LHCN-M2 (cell line): ENCODE results near the gene CMTM7. TPM values are rescaled to one million over a fixed set of nuclear protein-coding genes. Genes with fewer than 3 reads are reported as not detected.
"Not testable (repeated sequence)": the region's sequence is repeated elsewhere in the genome, so short reads cannot be mapped to it uniquely, and the experiment has no call there.

ENCODE experiments used
- DNase-seq: peaks from one replicate; pipeline ENCODE4 v3.0.0-alpha.2; 2012; ENCODE audit warnings: low read depth
- total RNA-seq: library from RNA; depleted of rRNA; stranded (reverse); fragments of >200 nt; gene quantifications from 2 replicates; pipeline ENCODE4 v1.2.3, GENCODE V29; 2014

The CMTM7 gene
- total RNA-seq, 1 experiment from 2014 or later: 11.3 TPM

DNA sequence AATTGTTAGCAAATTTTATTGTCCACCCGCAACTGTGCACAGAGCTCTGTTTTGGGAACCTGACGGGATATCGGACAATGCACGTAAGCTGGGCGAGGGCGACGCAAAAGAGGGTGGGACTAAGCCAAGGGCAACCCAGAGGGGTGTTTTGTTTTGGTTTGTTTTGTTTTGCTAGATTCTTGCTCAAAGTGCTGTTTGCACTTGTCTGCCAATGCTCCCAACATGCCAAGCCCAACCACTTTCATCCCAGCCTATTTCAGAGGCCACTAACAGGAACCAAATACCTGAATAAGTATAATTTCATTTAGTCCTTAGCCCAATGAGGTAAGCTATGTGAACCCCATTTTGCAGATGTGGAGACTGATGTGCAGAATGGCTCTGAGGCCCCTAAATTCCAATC lies 9.7 kb upstream of the CMTM7 start:
- no peak for DNase-seq

DNA sequence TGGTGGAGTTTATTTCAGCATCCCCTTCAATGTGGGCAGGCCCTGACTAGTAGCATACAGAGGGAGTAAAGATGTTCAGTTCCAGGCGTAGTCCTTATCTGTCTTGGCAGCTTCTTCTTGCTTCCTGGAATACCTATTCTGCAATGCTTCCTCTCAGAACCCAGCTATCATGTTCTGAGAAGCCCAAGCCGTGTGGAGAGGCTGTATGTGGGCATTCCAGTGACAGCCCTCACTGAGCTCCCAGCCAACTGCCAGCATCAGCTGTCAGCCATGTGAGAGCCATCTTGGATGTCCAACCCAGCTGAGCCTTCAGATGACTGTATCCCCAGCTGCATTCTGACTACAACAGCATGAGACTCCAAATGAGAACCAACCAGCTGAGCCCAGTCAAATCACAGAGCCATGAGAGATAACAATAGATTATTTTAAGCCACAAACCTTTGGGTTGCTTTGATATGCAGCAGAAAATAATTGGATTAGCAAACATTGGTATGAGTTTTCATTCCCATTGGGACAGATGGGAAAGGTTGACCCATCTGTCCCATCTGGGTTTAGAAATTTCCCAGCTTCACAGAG lies 8.4 kb upstream of the CMTM7 start:
- peak; percentile 54 for DNase-seq

DNA sequence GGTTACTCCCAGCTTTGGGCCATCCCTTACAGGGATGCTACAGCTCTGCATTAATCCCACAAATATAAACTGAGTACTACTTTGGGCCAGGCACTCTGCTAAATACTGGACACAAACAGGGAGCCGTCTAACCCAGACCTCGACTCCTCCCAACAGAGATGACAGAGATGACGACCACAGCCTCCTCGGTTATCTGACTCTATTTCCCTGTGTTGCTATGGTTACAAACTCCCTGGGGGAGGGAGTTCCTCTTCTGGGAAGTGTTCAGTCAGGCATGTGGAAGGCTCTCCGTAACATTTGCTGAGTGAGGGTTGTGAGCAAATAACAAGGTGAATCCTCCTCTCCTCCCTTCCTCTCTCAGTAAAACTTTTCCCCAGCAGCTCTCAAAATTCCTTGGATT lies 6.7 kb upstream of the CMTM7 start:
- DNase-seq: peak; percentile 43

DNA sequence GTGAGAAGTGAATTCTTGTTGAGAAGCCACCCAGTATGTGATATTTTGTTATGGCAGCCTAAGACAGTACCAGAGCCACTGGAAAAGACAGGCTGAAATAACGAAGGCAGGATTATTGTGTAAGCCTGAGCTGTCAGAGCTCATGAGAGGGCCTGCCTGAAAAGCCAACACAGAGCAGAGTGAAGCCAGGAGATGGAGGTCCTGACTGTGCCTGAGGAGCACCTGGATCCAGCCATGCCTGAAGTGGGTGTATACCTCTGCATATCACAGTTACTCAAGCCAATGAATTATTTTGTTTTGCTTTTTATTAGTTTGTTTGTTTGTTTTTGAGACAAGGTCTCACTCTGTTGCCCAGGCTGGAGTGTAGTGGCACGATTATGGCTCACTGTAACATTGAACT lies 4.1 kb upstream of the CMTM7 start:
- no peak for DNase-seq

DNA sequence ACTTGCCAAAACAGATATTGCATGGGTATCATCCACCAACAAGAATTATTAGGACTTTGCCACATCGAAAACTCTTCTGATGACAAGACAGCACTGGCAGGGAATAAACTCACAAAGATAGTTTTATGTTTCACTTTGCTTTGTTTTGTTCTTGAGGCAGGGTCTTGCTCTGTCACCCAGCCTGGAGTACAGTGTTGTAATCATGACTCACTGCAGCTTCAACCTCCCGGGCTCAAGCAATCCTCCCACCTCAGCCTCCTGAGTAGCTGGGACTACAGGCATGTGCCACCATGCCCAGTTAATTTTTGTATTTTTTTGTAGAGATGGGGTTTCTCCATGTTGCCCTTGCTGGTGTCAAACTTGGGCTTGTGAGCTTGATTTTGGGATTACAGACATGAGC lies 2.1 kb upstream of the CMTM7 start:
- DNase-seq: not testable (repeated sequence)

DNA sequence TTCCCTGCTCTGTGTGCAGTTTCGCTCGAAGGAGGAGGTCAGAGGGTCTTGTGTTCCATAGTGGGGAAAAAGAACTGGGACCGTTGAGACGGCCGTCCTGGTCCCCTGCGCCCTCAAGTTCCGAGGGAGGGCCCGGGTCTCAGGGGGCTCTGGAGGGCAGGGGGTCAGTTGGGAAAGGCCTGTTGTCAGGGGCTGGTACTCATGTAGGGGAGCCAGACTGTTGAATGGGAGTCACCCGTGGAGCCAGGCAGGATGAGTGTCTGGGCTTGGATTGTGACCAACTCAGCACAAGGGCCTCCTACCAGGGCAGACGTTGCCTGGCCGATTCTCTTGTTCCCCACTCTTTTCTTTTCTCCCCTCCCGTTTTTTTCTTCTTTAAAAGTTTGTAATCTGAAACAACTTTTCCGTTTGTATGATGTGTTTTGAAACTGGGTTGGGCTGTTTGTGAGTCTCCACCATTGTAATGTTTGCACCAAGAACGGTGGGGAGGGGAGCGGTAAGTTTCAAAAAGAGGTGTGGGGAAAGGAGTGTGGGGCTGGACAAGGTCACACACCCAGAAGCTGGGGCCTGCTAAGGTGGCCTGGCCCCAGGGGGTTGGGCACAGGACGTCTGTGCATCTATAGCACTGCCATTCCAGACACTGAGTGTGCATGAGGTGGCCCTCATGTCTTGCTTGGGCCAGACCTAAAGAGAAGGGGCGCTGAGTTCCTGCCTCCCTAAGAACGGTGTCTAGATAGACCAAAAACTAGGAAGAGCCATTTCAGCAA lies 1.1 kb downstream of the CMTM7 start:
- no peak for DNase-seq

DNA sequence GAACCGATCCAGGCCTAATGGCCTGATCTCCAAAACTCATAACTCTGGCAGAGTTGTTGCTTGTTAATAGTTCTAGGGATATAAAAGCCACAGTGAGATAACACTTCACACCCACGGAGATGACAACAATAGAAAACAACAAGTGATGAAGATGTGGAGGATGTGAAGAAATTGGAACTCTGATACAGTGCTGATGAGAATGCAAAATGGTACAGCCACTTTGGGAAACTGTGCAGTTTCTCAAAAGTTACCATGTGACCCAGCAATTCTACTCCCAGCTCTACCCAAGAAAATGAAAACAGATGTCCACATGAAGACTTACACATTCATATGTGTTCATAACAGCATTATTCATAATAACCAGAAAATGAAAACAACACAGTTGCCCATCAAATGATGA lies 3.8 kb downstream of the CMTM7 start:
- no peak for DNase-seq

DNA sequence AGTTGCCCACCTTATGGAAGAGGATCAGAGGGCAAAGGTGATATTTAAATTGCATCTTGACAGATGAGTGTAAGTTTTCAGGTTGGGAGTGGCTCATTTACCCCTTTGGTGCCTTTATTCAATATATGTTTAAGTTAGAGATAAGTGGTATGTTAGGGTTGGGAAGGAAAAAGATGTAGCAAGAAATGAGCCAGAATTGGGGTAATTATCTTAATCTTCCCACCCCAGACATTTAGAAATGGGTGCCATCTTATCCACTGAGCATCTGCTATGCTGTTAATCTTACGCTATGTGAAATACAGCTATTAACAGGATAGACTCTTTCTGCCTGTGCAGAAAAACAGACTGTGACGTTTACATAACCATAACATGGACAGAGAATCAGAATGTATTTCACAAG lies 6.3 kb downstream of the CMTM7 start:
- no peak for DNase-seq

DNA sequence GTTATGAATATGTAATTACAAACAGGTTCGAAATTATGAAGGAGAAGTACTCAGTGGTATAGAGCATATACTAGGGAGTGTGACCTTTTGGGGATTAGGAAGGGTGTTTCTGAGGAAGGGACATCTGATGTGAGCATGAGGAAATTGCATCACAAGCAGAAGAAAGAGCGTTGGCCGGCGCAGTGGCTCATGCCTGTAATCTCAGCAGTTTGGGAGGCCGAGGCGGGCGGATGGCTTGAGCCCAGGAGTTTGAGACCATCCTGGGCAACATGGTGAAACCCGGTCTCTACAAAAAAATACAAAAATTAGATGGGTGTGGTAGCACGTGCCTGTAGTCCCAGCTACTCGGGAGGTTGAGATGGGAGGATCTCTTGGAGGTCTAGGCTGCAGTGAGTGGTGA lies 6.9 kb downstream of the CMTM7 start:
- no peak for DNase-seq

DNA sequence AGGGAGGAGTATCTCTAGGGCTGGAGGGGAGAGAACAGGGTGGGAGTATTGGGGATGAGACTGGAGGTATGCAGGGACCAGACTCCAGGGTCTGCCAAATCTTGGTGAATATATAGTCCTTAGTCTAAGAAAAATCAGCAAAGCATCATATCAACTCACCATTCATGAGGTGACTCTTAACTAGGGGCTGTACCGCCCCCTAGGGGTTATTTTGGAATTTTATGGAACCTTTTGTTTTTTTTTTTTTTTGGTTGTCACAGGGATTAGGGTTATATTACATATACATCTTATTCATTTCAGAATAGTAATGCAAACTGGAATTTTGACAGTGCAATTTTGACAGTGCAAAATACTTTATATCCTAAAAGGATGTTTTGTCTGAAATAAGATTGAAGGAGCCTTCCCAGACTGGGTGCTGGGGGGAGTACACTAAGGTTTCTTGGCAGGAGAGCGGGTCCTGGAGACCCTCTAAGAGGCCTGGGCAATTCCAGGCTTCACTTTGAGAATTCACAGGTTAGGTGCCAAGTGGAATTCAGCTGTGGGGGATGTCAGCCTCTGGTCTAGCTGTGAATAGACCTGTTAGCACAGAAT lies 7.5 kb downstream of the CMTM7 start:
- peak; percentile 71 for DNase-seq

DNA sequence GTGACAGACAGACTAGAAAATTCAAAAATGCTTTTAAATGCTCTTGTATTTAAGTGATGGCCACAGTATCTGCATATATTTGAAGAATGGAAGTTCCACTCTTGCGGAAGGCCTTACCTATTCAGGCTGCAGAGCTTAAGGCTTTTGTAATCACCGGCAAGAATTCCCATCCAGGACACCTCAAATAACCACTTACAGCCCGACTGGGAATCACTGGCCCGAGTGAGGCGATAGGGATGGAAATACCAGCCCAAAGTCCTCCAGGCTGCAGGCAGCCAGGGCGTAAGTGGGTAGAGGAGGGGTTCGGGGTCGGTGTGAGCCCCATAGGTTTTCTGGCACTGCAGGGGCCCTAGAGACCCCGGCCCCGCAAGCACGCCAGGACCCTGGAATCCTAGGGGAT lies 9.5 kb downstream of the CMTM7 start:
- DNase-seq: no peak

DNA sequence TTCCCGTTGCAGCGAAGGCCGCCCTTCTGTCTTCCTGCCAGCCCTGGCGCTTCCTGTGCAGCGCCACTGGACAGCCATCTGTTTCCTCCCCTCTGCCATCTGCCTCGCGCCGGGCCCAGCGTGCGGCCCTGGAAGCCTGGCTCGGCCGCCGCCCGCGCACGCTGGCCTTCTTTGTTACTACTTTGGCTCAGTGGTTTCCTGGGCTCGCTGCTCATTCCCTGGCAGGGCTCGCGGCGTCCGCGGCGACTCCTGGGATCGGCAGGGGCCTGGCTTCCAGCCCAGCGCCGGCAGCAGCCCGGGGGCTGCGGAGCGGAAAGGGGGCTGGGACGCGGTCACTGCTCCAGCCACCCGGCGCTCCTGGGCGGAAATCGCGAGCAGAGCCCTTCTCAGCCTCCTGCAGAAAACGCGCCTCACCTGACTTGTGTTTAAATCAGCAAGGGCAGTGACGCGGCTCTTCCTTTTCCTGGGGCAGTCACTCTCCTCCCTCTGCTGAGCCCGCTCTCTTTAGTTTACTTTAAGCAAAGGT lies 10.0 kb downstream of the CMTM7 start:
- DNase-seq: peak; percentile 64

DNA sequence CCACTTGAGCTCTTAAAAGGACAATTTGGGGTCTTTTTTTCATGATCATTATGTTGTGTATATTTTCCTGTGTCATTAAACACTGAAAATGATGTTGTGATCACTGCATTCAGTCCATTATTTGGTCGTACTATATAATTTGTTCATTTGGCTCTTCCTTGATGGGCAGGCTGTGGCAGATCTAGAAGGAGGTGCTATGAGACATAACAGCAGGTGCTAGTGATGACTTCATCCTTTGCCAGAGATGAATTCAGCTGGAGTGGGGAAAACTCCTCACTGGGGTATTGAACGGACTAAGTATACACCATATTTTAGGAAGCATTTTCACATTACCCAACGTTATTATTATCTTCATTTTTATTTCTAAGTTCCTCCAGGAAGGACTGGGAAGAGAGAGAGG lies 12.0 kb downstream of the CMTM7 start:
- DNase-seq: peak; percentile 65

DNA sequence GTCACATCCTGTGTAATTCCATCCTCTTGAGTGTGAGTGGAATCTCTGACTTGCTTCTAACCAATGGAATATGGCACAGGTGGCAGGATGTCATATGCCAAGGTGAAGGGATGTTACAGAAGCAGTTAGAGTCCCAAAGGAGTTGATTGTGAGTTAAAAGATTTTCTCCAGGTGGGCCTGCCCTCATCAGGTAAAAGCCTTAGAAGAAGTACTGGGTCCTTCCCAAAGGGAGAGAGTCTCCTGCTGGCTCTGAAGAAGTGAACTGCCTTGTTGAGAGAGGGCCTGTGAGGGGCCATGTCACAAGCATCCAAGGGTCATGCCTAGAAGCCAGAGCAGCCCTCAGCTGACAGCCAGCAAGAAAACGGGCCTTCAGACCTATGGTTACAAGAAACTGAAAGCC lies 13.1 kb downstream of the CMTM7 start:
- DNase-seq: no peak

DNA sequence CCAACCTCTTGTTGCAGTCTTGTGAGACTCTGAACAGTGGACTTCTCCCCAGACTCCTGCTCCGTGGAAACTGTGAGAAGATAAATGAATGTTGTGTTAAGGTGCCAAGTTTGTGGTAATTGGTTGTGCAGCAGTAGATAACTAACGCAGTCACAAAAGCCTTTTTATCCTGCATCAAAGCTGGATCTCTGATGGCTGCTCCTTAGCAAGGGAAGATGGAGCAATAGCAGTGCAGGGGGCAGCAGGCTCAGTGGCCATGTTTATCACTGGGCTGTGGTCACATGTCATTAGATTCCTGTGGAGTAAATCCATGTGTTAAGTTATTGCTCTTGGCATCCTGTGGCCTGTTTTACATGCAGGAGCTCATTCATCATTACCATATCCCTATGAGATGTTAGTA lies 13.5 kb downstream of the CMTM7 start:
- DNase-seq: no peak

DNA sequence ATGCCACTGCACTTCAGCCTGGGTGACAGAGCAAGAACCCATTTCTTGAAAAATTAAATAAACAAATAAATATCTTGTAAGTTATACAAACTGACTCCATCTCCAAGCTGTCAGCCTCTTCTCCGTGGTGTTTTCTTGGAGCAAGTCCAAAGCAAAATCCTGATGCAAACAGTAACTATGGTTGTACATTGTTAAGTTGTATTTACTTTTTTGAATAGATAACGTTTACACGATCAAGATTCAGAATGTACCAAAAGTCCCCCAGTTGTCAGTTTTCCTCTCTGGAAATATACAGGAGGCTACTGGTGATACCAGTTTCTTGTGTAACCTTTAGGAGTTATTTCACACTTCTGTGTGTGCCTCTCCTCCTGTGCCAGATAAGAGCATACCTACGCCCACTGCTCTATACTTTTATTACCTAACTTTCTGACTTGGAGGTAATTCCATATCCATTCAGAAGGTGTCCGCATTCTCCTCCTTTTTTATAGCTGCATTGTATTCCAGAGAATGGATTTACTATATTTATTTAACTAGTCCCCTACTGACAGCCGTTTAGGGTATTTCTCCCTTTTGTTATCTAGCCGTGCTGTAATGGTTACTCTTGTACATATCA lies 14.2 kb downstream of the CMTM7 start:
- no peak for DNase-seq

DNA sequence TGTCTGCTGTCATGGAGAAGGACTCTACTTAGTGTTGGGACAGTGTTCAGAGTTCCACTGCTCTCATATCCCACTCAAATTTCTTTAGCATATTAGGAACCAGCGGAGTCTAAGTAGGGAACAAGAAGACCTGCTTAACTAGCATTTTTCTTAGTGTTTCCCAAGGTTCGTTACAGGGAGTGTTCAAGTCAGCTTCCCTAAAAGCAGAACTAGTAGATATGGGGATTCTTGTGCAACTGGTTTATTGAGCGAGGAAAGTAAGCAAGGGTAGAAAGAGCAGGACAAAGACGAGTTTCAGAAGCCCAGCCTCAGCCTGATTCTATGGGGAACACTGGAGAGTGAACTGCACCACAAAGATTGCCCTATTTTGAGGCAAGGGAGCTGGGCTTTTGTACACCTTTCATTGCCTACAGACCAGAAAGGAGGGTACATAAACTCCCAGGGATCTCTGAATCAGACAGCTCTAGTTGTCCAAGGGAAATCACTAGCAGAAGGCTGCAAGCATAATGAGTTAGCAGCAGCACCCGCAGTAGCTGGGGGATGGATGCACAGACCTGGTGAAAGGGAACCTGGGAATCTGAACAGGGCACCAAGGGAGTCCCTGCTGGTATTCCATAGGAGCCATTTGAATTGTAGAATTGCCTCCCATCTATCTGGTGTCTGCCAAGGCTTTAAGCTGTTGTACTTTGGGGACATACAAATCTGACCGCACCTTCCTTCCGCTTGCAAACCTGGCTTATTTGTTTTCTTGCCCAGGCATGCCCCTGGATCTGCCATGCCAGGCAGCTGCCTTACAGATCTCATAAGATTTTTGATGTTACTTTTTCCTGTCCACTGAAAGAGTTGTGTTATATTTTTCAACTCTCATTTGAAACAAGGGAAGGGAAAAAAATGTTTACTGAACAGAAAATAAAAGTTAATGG lies 15.1 kb downstream of the CMTM7 start:
- DNase-seq: no peak

DNA sequence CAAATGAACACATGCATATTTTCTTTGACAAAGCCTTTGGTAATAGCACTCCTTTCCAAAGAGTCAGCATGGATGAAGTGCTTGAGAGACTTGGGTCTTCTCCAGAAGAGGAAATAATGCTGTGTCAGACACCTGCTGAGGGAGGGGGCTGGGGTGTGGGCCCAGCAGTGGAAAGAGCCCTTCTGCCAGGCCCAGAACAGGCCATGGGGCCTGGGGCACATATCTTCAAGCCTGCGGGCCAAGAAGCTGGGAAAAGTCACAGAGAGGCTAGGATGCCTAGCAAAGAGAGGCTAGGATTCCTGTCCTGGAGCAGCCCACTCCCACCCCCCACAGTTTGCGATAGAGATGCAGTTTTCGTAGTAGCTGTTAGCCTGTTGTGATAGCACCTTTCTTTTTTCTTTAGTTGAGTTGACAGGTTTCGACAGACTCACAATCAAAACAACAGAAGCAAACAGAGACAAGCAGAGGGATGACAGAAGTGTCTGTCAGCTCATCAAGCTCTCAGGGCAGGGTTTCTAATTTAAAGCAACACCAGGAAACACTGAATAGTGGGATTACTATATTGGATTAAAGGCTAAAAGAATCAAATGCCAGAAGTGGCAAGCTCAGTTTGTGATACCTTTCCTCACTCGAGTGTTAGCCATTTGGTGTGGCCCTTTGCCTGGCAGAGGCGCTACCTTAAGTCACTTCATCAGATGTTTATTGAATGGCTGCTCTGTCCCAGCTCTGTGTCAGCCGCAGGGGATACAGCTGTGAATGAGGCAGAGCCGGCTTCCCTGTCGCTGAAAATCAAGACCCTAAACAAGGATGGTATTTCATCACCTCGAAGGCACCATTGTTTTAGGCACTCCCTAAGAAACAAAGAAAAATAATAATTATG lies 19.0 kb downstream of the CMTM7 start:
- no peak for DNase-seq

DNA sequence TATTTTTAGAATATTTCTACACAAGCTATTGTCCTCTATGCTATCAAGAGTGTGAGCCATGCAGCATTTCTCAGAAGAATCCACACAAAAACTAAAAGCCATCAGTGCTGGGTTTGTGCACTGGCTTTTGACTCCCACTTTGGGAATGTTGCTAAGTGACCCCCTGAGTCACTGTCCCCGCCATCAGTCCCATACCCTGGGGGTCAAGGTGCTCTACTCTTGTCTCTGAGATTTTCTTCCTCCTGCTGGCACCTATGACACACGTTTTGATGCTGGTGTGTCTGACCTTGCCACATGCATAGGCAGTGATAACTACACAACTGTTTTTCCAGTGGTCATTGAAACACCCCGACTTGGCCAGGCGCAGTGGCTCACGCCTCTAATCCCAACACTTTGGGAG lies 19.8 kb downstream of the CMTM7 start:
- DNase-seq: no peak

DNA sequence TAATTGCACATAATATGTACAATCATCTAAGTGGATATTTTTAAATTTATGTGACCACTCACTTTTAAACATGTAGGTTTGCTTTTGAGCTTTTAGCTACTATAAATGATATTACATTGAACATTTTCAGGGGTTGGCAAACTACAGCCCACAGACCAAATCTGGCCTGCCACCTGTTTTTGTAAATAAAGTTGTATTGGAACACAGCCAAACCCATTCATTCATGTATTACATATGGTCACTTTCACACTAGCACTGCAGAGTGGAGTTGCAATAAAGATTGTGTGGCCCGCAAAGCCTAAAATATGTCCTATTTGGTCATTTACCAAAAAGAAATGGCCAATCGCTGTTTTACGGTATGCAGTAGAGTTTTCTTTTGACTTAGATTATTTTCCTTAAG lies 21.2 kb downstream of the CMTM7 start:
- peak; percentile 23 for DNase-seq
